Measurements from ENCODE around the gene OR2W3.

Gene OR2W3

GRCh38 chr1:247854899-247855545, 40.4 kb upstream of the OR2W3 start:
- Histone ChIP-seq H3K9me3 (ENCODE audit: control insufficient read depth, insufficient read depth, low read depth, low read length) (no peaks in the 10 kb centered on the region), H3K4me1 (ENCODE audit: control insufficient read depth, insufficient read depth, low read length) (no peaks in the 10 kb centered on the region), H3K36me3 (ENCODE audit: control insufficient read depth in 2 of 2, insufficient read depth in 1 of 2, low read length in 2 of 2) (no peaks in the 10 kb centered on the region), H3K4me3 (ENCODE audit: low read depth, low read length) (no peak overlapping the region), H3K27ac (ENCODE audit: extremely low read depth, low read depth, low read length) (no peak overlapping the region)
- ChIA-PET CTCF (no interaction called here), POLR2A (no interaction called here)
- no peak for TF ChIP-seq BCL11B (tag by site-specific recombination; IDR thresholded peaks at IDR 0.05; ENCODE audit: low read depth)
- TF ChIP-seq KLF7 (tag by site-specific recombination; IDR thresholded peaks at IDR 0.05; ENCODE audit: borderline replicate concordance), result no peak
- no peak for TF ChIP-seq SP7 (tag by site-specific recombination; IDR thresholded peaks at IDR 0.05)
- TF ChIP-seq ZNF157 (tag by site-specific recombination; IDR thresholded peaks at IDR 0.05), result no peak
- no peak for TF ChIP-seq ZNF140 (tag by site-specific recombination; IDR thresholded peaks at IDR 0.05)
- TF ChIP-seq ZNF155 (tag by site-specific recombination; IDR thresholded peaks at IDR 0.05), result no peak
- no peak for TF ChIP-seq ZNF677 (tag by site-specific recombination; IDR thresholded peaks at IDR 0.05)
- TF ChIP-seq ZBTB48 (tag by site-specific recombination; IDR thresholded peaks at IDR 0.05), result no peak
- no peak for TF ChIP-seq ZFHX2 (tag by site-specific recombination; conservative IDR thresholded peaks at IDR 0.05)
- no peak for TF ChIP-seq ZNF704 (tag by site-specific recombination; IDR thresholded peaks at IDR 0.05)

GRCh38 chr1:247855911-247856310, 39.5 kb upstream of the OR2W3 start:
- CTCF ChIA-PET, result no interaction called here
- H3K36me3 ChIP-seq (ENCODE audit: control insufficient read depth in 2 of 2, insufficient read depth in 1 of 2, low read length in 2 of 2), result peaks cover 0 to 5% of the 10 kb centered on the region in 2 experiments; a peak in 1 of 3 replicates
- POLR2A ChIA-PET, result no interaction called here
- H3K4me1 ChIP-seq (ENCODE audit: control insufficient read depth, insufficient read depth, low read length), result no peaks in the 10 kb centered on the region
- no peak overlapping the region for H3K4me3 ChIP-seq (ENCODE audit: low read depth, low read length)
- H3K27ac ChIP-seq (ENCODE audit: extremely low read depth, low read depth, low read length), result no peak overlapping the region
- H3K9me3 ChIP-seq (ENCODE audit: control insufficient read depth, insufficient read depth, low read depth, low read length), result no peaks in the 10 kb centered on the region
- TF ChIP-seq, protein P1, sequence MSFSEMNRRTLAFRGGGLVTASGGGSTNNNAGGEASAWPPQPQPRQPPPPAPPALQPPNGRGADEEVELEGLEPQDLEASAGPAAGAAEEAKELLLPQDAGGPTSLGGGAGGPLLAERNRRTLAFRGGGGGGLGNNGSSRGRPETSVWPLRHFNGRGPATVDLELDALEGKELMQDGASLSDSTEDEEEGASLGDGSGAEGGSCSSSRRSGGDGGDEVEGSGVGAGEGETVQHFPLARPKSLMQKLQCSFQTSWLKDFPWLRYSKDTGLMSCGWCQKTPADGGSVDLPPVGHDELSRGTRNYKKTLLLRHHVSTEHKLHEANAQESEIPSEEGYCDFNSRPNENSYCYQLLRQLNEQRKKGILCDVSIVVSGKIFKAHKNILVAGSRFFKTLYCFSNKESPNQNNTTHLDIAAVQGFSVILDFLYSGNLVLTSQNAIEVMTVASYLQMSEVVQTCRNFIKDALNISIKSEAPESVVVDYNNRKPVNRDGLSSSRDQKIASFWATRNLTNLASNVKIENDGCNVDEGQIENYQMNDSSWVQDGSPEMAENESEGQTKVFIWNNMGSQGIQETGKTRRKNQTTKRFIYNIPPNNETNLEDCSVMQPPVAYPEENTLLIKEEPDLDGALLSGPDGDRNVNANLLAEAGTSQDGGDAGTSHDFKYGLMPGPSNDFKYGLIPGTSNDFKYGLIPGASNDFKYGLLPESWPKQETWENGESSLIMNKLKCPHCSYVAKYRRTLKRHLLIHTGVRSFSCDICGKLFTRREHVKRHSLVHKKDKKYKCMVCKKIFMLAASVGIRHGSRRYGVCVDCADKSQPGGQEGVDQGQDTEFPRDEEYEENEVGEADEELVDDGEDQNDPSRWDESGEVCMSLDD (tag by site-specific recombination; IDR thresholded peaks at IDR 0.05), result no peak
- TF ChIP-seq MEIS1 (CRISPR knock-in tag; IDR thresholded peaks at IDR 0.05; ENCODE audit: borderline replicate concordance) (no peak), ZFP69B (tag by site-specific recombination; IDR thresholded peaks at IDR 0.05) (no peak), ZNF202 (tag by site-specific recombination; IDR thresholded peaks at IDR 0.05; ENCODE audit: borderline replicate concordance) (no peak), ZNF324 (tag by site-specific recombination; IDR thresholded peaks at IDR 0.05) (no peak), ZFHX2 (tag by site-specific recombination; conservative IDR thresholded peaks at IDR 0.05) (no peak), ZNF518A (tag by site-specific recombination; conservative IDR thresholded peaks at IDR 0.05; ENCODE audit: low read depth) (no peak)
- TF ChIP-seq, protein P2, sequence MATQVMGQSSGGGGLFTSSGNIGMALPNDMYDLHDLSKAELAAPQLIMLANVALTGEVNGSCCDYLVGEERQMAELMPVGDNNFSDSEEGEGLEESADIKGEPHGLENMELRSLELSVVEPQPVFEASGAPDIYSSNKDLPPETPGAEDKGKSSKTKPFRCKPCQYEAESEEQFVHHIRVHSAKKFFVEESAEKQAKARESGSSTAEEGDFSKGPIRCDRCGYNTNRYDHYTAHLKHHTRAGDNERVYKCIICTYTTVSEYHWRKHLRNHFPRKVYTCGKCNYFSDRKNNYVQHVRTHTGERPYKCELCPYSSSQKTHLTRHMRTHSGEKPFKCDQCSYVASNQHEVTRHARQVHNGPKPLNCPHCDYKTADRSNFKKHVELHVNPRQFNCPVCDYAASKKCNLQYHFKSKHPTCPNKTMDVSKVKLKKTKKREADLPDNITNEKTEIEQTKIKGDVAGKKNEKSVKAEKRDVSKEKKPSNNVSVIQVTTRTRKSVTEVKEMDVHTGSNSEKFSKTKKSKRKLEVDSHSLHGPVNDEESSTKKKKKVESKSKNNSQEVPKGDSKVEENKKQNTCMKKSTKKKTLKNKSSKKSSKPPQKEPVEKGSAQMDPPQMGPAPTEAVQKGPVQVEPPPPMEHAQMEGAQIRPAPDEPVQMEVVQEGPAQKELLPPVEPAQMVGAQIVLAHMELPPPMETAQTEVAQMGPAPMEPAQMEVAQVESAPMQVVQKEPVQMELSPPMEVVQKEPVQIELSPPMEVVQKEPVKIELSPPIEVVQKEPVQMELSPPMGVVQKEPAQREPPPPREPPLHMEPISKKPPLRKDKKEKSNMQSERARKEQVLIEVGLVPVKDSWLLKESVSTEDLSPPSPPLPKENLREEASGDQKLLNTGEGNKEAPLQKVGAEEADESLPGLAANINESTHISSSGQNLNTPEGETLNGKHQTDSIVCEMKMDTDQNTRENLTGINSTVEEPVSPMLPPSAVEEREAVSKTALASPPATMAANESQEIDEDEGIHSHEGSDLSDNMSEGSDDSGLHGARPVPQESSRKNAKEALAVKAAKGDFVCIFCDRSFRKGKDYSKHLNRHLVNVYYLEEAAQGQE (tag by site-specific recombination; IDR thresholded peaks at IDR 0.05), result no peak
- TF ChIP-seq, protein P3, sequence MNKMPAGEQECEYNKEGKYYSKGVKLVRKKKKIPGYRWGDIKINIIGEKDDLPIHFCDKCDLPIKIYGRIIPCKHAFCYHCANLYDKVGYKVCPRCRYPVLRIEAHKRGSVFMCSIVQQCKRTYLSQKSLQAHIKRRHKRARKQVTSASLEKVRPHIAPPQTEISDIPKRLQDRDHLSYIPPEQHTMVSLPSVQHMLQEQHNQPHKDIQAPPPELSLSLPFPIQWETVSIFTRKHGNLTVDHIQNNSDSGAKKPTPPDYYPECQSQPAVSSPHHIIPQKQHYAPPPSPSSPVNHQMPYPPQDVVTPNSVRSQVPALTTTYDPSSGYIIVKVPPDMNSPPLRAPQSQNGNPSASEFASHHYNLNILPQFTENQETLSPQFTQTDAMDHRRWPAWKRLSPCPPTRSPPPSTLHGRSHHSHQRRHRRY (tag by site-specific recombination; IDR thresholded peaks at IDR 0.05), result no peak
- TF ChIP-seq, protein P4, sequence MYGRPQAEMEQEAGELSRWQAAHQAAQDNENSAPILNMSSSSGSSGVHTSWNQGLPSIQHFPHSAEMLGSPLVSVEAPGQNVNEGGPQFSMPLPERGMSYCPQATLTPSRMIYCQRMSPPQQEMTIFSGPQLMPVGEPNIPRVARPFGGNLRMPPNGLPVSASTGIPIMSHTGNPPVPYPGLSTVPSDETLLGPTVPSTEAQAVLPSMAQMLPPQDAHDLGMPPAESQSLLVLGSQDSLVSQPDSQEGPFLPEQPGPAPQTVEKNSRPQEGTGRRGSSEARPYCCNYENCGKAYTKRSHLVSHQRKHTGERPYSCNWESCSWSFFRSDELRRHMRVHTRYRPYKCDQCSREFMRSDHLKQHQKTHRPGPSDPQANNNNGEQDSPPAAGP (tag by site-specific recombination; IDR thresholded peaks at IDR 0.05), result no peak

All from HEK293 (cell line).